Smooth muscle cell of the brain vasculature (primary cell): ENCODE measurements around the gene GPA33.
"Not testable (repeated sequence)": the region's sequence is repeated elsewhere in the genome, so short reads cannot be mapped to it uniquely, and the experiment has no call there.

Source experiments
- DNase-seq: peaks from one replicate; pipeline ENCODE4 v3.0.0-alpha.2; 2012; ENCODE audit warnings: low read depth, low spot score

GPA33 gene

DNA sequence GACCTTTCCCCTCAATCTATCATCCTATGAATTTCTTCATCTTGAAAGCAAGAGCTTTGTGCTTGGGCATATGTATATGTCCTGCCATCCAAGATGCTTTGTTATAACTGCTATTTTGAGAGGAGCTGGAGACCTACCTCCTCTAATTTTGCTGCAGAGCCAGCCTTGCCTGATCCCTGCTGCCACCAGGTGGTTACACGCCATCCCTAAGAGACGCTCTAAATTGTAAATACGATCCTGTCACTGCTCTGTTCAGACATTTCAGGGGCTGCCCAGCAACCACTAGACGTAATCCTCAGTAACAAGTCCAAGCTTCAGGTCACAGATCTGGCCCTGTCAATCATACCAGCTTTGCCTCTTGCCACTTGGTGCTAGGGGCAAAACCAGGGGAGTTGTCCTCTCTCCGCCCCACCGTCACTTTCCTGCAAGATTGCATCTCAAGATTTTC is 32.9 kb downstream of the GPA33 start:
- no peak for DNase-seq

- no peak for DNase-seq
Measured at GRCh38 chr1:167056529-167057231, 33.5 kb downstream of the GPA33 start.

- DNase-seq, result no peak
Measured at GRCh38 chr1:167054946-167055630, 35.1 kb downstream of the GPA33 start.

DNA sequence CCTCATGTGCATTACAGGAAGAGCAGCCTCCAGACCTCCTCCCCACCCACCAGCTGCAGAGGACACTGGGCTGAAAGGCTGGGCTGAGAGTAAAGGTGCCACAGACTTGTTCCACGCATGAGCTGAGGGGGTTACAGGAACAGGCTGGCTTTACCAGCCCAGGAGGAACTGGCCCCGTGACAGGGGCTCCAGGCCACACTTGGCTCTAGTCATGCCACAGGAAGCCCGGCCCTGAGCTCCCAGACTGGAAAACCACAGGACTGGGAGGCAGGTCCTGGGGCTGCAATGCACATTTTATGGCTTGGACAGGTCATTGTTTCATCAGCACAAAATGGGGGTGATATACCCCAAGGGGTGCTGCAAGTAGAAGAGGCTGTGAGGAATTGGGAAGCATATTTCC is 35.6 kb downstream of the GPA33 start:
- DNase-seq, result no peak

DNA sequence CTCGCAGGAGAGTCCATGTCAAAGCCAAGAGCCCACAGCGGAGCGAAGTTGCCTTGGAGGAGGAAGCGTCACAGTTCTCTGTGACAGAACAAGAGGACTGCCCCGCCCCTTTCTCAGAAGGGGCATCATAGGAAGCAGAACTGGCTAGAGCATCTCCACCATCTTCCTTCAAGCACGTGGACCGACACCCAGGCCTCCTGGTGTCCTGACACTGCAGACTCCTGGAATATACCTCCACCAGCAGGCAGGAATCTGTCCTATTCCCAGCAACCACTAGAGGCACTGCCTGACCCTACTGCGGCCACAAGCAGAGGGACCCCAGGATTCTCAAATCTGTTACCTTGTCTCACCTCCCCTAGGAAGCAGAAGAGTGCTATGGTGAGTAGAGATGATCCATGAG is 37.8 kb downstream of the GPA33 start:
- DNase-seq, result no peak

DNA sequence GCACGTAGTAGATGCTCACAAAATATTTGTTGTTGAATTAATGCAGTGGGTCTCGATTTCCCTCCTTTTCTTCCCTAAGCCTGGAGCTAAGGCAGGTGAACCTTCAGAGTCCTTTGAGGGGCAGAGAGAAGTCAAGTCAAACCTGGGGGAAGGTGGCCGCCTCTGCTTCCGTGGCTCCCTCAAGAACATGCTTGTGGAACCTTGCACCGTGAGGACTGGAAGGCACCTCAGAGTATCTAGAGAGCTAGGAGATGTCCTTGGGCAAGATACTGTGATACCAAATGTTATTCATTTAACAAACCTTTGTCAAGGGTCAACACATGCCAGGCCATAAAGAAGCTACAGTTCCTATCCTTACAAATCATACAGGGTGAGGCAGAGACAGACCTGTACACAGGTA is 38.3 kb downstream of the GPA33 start:
- DNase-seq, result no peak

DNA sequence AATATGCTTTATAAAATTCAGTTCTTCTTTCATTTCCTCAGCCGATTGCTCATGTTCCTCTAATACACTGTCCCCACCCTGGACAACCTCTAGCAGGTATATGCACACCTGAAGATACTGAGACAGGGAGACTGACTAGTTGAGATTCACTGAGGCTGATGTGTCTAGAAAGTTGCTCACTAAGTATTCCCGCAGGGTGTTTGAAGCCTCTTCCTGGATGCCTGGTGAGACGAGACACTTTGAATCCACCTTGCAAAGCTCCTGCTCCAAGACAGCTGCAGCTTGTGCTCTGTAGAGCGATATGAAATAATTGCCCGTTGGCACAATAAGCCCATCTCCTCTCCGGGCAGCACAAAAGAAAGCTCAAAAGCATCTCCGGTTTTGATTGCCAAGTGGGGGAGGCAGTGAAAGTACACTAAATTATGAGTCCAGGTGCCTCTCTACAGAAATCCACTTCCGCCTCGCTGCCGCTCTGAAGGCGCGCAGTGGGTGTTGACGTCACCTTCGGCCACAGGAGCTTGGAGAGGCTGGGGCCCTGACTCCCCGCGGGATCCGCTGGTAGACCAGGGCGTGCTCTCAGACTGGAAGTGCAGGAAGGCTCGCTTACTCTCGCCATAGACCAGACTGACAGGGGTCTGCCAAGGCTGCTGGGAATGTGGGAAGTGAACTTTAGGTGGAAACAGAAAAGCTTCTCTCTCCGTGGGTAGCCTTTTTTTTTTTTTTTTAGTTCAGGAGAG is 46.3 kb downstream of the GPA33 start:
- DNase-seq, result no peak

DNA sequence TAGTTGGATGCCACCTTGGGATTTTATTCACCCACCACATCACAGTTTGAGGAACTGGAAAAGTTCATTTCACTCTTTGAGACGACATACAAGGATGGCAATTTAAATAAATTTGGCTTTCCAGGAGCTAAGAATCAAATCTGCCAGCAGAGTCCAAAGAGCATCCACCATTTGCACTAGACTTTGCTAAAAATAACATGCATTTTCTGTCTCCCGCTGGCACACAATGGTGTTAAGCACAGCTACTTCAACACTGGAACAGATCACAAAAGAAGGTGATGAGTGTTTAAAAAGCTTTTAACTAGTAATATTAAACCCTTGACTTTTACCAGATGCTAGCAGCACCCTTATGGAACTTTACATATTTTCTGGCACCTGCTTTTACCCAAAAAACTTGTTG is 56.5 kb downstream of the GPA33 start:
- no peak for DNase-seq

DNA sequence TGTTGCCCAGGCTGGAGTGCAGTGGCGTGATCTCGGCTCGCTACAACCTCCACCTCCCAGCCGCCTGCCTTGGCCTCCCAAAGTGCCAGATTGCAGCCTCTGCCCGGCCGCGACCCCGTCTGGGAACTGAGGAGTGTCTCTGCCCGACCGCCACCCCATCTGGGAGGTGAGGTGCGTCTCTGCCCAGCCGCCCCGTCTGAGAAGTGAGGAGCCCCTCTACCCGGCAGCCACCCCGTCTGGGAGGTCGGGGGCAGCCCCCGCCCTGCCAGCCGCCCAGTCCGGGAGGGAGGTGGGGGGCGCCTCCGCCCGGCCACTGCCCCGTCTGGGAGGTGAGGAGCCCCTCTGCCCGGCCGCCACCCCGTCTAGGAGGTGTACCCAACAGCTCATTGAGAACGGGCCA is 60.6 kb downstream of the GPA33 start:
- not testable (repeated sequence) for DNase-seq

GRCh38 chr1:167022384-167022783 is 67.8 kb downstream of the GPA33 start:
- DNase-seq, result no peak

- DNase-seq, result no peak
Measured at GRCh38 chr1:167016100-167016750, 74.0 kb downstream of the GPA33 start.

- no peak for DNase-seq
Measured at GRCh38 chr1:167013108-167013929, 76.9 kb downstream of the GPA33 start.

- DNase-seq, result no peak
Measured at GRCh38 chr1:167012570-167012969, 77.6 kb downstream of the GPA33 start.

DNA sequence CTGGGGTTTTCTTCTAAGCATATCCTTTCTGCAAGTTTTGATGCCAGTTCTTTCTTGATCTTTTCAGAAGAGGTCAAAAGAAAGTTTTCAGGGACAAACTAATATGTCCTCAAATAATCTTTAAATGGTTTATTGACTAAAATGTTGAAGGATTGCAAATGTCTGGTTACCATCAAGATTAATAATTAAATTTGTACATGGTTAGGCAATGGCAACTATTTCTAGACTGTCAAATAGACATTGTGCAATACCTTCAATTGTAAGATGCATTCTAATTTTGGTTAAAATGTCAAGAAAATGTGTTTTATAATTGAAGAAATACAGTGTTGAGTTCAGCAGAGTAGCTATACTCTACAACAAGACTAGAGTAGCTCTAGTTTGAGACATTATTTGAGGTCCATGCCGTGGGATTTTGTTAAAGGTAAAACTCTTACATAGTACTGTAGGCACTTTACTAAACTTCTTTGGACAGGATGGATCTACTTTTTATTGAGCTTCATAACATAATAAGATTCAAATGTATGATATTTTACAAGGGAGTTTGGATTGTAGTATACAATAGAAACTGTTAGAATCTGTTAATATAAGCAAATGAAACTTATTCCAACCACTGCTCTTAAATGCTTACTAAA is 78.5 kb downstream of the GPA33 start:
- DNase-seq, result no peak

- DNase-seq, result no peak
Measured at GRCh38 chr1:167003711-167004110, 86.5 kb downstream of the GPA33 start.
